RWPE1 (cell line): ENCODE results near the gene ZNF445.
"Not testable (repeated sequence)": the region's sequence is repeated elsewhere in the genome, so short reads cannot be mapped to it uniquely, and the experiment has no call there.

Experiments
- CTCF ChIA-PET: fragments of 350-600 bp; sonication (Branson Sonifier 250); formaldehyde crosslinking; extraction: SDS; loops from one replicate; lab custom pipeline; 2021; lab: Yijun Ruan, JAX
- POLR2A ChIA-PET: fragments of 400-600 bp; formaldehyde crosslinking; extraction: SDS; loops from one replicate; lab custom pipeline; 2020; ENCODE audit warnings: antibody characterized with exemption; ENCODE audit not compliant: low non-redundant PET; lab: Yijun Ruan, JAX
- DNase-seq: peaks from one replicate; pipeline ENCODE4 v3.0.0; 2012; ENCODE audit warnings: low spot score
- H3K27ac ChIP-seq: fragments of 450-650 bp; 2 replicates; pipeline ENCODE4 v1.5.1; 2017
- TF ChIP-seq, protein P1 (sequence below): fragments of 450-650 bp; conservative IDR thresholded peaks from 2 replicates; pipeline ENCODE4 v1.5.1; 2017; ENCODE audit warnings: low read depth, mild to moderate bottlenecking

Gene ZNF445

DNA sequence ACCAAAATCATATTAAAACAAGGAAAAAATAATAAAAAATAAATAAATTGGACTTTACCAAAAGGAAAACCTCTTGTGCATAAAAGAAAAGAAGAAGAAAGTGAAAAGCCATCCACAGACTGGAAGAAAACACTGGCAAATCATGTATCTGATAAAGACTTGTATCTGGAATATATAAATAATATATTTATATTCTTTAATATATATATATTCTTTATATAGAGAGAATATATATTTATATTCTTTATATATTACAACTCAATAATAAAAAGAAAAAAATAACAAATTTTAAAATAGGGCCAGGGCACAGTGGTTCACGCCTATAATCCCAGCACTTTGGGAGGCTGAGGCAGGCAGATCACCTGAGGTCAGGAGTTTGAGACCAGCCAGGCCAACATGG, 27.1 kb upstream of the ZNF445 start:
- no peak overlapping the region for H3K27ac ChIP-seq
- CTCF ChIA-PET: no interaction called here
- POLR2A ChIA-PET: no interaction called here
- TF ChIP-seq, protein P1, sequence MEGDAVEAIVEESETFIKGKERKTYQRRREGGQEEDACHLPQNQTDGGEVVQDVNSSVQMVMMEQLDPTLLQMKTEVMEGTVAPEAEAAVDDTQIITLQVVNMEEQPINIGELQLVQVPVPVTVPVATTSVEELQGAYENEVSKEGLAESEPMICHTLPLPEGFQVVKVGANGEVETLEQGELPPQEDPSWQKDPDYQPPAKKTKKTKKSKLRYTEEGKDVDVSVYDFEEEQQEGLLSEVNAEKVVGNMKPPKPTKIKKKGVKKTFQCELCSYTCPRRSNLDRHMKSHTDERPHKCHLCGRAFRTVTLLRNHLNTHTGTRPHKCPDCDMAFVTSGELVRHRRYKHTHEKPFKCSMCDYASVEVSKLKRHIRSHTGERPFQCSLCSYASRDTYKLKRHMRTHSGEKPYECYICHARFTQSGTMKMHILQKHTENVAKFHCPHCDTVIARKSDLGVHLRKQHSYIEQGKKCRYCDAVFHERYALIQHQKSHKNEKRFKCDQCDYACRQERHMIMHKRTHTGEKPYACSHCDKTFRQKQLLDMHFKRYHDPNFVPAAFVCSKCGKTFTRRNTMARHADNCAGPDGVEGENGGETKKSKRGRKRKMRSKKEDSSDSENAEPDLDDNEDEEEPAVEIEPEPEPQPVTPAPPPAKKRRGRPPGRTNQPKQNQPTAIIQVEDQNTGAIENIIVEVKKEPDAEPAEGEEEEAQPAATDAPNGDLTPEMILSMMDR: no peak
- no peak for DNase-seq

DNA sequence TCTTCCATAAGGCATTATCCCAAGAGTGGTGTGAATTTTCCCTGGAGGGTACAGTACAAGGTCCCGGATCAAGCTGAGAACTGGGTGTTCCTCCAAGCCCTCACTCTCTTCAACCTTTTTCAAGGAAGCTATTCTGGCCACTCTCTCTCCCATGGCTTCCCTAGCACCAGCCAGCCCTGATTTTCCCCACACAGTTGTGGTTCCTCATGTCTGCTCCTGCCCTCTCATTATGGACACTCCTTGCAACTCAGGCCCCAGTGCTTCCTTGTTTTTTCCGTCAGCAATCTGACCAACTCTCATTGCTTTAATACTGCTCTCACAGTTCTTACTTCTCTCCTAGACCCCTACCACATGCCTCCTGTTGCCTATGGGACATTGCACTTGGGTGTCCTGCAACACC, 25.7 kb upstream of the ZNF445 start:
- POLR2A ChIA-PET, H3K27ac ChIP-seq, CTCF ChIA-PET, DNase-seq: not testable (repeated sequence)

DNA sequence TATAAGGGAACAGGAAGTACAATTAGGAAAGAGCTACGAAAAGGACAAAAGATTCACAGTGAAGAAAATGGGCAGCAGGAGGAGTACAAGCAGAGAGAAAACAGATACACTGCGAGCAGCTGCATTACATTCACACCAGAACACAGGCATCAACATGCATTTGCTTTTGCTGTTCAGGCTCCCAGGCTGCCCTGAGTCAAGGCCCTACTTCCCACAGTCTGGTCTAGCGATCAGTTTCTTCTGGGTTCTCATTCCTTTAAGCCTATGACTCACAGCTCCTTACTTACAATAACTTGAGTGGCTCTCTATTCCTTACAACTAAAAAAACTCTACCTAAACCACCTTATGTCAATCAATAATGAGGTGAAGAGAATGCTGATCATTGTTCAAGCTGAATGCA, 24.5 kb upstream of the ZNF445 start:
- DNase-seq: no peak
- TF ChIP-seq, protein P1: no peak
- POLR2A ChIA-PET: no interaction called here
- H3K27ac ChIP-seq: no peak overlapping the region
- CTCF ChIA-PET: no interaction called here

DNA sequence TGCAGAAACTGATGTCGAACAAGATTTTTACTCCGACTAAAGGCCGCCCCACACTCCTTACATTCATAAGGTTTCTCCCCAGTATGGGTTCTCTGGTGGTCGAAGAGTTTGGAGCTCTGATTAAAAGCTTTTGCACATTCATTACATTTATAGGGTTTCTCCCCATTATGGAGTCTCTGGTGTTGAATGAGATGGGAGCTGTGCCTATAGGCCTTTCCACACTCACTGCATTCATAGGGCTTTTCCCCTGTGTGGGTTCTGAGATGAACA, 22.4 kb upstream of the ZNF445 start:
- POLR2A ChIA-PET, DNase-seq, CTCF ChIA-PET, H3K27ac ChIP-seq: not testable (repeated sequence)

DNA sequence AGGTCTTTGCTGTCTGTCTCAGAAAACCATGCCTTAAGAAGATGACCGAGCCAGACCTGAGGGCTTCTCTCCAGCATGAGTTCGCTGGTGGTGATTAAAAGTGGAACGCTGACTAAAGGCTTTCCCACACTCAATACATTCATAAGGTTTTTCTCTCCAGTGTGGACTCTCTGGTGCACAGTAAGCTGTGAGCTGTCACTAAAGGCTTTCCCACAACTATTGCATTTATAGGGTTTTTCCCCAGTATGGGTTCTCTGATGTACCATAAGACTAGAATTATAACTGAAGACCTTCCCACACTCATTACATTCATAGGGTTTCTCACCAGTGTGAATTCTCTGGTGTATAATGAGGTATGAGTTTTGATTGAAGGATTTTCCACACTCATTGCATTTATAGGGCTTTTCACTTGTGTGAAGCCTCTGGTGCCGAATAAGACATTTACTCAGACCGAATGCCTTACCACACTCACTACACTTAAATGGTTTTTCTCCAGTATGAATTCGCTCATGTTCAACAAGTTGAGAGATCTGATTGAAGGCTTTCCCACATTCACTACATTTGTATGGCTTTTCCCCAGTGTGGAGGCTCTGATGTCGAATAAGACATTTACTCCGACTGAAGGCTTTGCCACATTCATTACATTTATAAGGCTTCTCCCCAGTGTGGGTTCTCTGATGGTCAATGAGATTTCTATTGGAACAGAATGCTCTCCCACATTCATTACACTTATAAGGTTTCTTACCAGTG, 21.9 kb upstream of the ZNF445 start:
- ChIA-PET CTCF (no interaction called here), POLR2A (no interaction called here)
- H3K27ac ChIP-seq: no peak overlapping the region
- TF ChIP-seq, protein P1: no peak
- DNase-seq: no peak

DNA sequence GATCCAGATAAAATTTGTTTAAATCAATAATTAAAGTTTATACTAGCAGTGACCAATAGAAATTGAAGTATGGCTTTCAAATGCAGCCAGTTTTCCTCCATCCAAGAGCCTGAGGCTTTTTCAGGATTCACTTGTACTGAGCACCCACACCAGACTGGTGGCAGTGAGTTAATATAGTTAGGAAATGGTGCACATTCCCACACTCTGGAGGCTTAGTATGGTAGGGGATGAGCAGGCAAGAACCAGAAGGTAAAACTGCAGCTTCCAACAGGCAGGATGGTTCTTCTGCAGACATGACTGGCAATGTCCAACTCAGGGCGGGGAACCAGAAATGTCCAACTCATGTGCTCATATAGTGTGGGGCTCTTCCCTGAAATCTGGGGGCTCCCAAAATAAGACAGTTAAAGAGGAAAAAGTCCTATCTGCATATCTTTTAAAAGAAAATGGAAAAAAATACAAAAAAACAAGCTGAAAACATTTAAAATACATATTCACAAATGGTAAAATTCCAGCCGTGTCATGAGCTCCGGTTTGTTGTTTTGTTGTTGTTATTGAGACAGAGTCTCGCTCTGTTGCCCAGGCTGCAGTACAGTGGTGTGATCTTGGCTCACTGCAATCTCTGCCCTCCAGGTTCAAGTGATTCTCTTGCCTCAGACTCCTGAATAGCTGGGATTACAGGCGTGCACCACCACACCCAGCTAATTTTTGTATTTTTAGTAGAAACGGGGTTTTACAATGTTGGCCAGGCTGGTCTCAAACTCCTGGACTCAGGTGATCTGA, 18.4 kb upstream of the ZNF445 start:
- no peak overlapping the region for H3K27ac ChIP-seq
- ChIA-PET POLR2A (no interaction called here), CTCF (no interaction called here)
- TF ChIP-seq, protein P1: no peak
- no peak for DNase-seq

DNA sequence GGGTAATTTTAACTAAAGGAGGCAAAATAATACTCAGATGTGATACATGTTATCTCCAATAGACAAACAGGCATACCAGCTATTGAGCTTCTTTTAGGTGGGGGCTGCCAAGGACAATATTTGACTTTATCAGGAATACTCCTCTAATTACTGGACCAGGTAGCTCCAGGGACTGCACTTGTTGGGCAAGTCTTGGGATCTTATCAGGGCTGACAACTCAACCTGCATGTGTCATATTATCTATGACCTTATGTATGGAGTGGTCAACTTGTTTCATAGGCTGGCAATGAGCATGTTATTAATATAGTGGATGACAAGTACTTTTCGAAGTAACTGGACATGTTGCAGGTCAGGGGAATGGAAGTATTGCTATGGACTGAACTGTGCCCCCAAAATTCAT, 15.0 kb upstream of the ZNF445 start:
- TF ChIP-seq, protein P1: no peak
- no peak overlapping the region for H3K27ac ChIP-seq
- POLR2A ChIA-PET: no interaction called here
- CTCF ChIA-PET: no interaction called here
- DNase-seq: no peak
